WERI-Rb-1 (cell line): ENCODE results near the gene DGCR2.

Source experiments
- DNase-seq: peaks from one replicate; pipeline ENCODE4 v3.0.0-alpha.2; 2020
- H3K27ac ChIP-seq: fragments of 250-450 bp; sonication (Bioruptor Pico); 2 replicates; pipeline ENCODE4 v1.5.1; 2020; ENCODE audit warnings: mild to moderate bottlenecking, moderate library complexity
- H3K27me3 ChIP-seq: fragments of 250-450 bp; sonication (Bioruptor Pico); 2 replicates; pipeline ENCODE4 v1.5.1; 2021; ENCODE audit warnings: mild to moderate bottlenecking, low read depth, moderate library complexity; ENCODE audit not compliant: insufficient read depth, severe bottlenecking
- H3K36me3 ChIP-seq: fragments of 250-450 bp; sonication (Bioruptor Pico); 2 replicates; pipeline ENCODE4 v1.5.1; 2020; ENCODE audit warnings: mild to moderate bottlenecking, moderate library complexity
- H3K4me3 ChIP-seq: 2 replicates; pipeline ENCODE4 v1.5.1; 2011; ENCODE audit warnings: low read depth, mild to moderate bottlenecking, control low read depth, low read length
- H3K9me3 ChIP-seq: fragments of 250-450 bp; sonication (Bioruptor Pico); 2 replicates; pipeline ENCODE4 v1.5.1; 2021; ENCODE audit warnings: mild to moderate bottlenecking, moderate library complexity; ENCODE audit not compliant: severe bottlenecking
- CTCF ChIP-seq: IDR thresholded peaks from 2 replicates; pipeline ENCODE4 v1.5.1; 2011; ENCODE audit warnings: low read depth, mild to moderate bottlenecking, control low read depth, inconsistent platforms, low read length

The DGCR2 gene

GRCh38 chr22:19046287-19046686 lies 75.9 kb downstream of the DGCR2 start:
- no peak overlapping the region for H3K4me3 ChIP-seq

GRCh38 chr22:19045094-19045493 lies 77.1 kb downstream of the DGCR2 start:
- Histone ChIP-seq H3K27ac (no peak overlapping the region), H3K4me3 (no peak overlapping the region), H3K36me3 (peaks cover 83% of the 10 kb centered on the region), H3K27me3 (no peaks in the 10 kb centered on the region), H3K9me3 (no peaks in the 10 kb centered on the region)
- no peak for TF ChIP-seq CTCF
- DNase-seq: no peak

More at GRCh38 chr22:19046287-19046686, 75.9 kb downstream of the DGCR2 start:
- Histone ChIP-seq H3K9me3 (no peaks in the 10 kb centered on the region), H3K36me3 (peaks cover 74% of the 10 kb centered on the region), H3K27ac (no peak overlapping the region), H3K27me3 (no peaks in the 10 kb centered on the region)
- no peak for DNase-seq
- no peak for TF ChIP-seq CTCF

- TF ChIP-seq CTCF: no peak
- H3K4me3 ChIP-seq: no peak overlapping the region
- no peaks in the 10 kb centered on the region for H3K9me3 ChIP-seq
- H3K36me3 ChIP-seq: peaks cover 81% of the 10 kb centered on the region
- DNase-seq: no peak
- H3K27me3 ChIP-seq: no peaks in the 10 kb centered on the region
- no peak overlapping the region for H3K27ac ChIP-seq
These were observed 77.8 kb downstream of the DGCR2 start for GRCh38 chr22:19044381-19044780.

GRCh38 chr22:19043121-19044085 lies 78.8 kb downstream of the DGCR2 start:
- no peaks in the 10 kb centered on the region for H3K9me3 ChIP-seq
- H3K36me3 ChIP-seq: peaks cover 74% of the 10 kb centered on the region
- H3K27ac ChIP-seq: no peak overlapping the region
- H3K27me3 ChIP-seq: no peaks in the 10 kb centered on the region
- no peak for DNase-seq
- TF ChIP-seq CTCF: no peak
- H3K4me3 ChIP-seq: no peak overlapping the region

DNA sequence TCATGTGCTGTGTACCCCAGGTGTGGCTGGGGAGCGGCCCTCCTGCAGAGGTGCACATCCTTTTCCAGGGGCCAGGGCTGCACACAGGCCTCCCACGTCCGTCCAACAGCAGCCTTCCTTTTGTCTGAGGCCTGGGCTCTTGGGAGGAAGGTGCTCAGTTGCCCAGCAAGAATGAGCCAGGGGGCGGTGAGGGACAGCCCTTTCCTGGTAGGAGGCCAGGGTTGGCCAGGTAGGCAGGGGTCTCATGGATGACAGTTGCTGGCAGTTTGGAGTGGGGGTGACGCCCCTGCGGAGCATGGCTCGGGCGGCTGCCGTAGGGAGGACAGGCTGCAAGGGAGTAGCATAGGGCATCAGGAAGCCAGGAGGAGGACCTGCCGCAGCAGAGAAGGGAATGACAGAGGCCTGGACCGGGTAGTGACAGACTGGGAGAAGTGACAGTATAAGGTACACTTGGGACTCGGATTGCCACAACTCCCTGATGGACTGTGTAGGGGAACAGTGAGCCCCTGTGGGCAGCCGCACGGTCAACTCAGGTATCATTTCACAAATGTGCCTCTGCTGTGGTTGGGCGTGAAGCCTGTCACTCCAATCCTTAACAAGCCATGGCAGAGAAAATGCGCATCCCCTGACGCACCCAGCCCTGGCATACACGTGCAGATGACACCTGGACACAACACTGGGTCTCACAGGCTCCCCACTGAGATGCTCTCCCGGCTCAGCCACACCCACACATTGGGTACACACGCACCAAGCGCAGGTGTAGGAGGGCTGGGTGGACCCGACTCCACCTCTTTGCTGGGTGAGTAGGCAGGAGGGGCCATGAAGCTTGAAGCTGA lies 79.7 kb downstream of the DGCR2 start:
- Histone ChIP-seq H3K27me3 (no peaks in the 10 kb centered on the region), H3K36me3 (peaks cover 65% of the 10 kb centered on the region), H3K4me3 (no peak overlapping the region), H3K27ac (no peak overlapping the region), H3K9me3 (no peaks in the 10 kb centered on the region)
- DNase-seq: no peak
- no peak for TF ChIP-seq CTCF
